A549 (cell line): ENCODE data around the gene SIRT1. TPM values are rescaled to one million over a fixed set of nuclear protein-coding genes. Genes with fewer than 3 reads are reported as not detected.

ENCODE experiments used
- ATAC-seq, 2 experiments: fragments of 200-7000 bp in 1 of 2; fragments of >200 bp in 1 of 2; cut with Nextera tagmentation in 1 of 2; cut with Tn5 transposase in 1 of 2; 3 replicates each; pipeline versions ENCODE4 v1.8.0 to v1.9.1; 2018 to 2020; ENCODE audit warnings: mild to moderate bottlenecking in 1 of 2, moderate library complexity in 1 of 2
- CTCF ChIA-PET: fragments of 300-600 bp; sonication (Branson Sonifier 250); formaldehyde crosslinking; extraction: SDS; loops from one replicate; lab custom pipeline; 2021; ENCODE audit warnings: antibody characterized with exemption, inconsistent platforms; lab: Yijun Ruan, JAX
- POLR2A ChIA-PET: fragments of 350-600 bp; formaldehyde crosslinking; extraction: SDS; loops from one replicate; lab custom pipeline; 2021; ENCODE audit warnings: antibody characterized with exemption, inconsistent platforms; lab: Yijun Ruan, JAX
- DNase-seq, 2 experiments: peaks; one replicate each; pipeline versions ENCODE4 v3.0.0 to v3.0.0-alpha.2; 2011 to 2016; ENCODE audit warnings: low read depth in 1 of 2, low spot score in 1 of 2
- FAIRE-seq: peaks from 2 replicates; lab custom pipeline; 2011; peaks lifted over from hg19 to GRCh38; lab: Jason Lieb, UNC
- H3K27ac ChIP-seq, 2 experiments: fragments of >200 bp; sonication (Bioruptor Twin); formaldehyde crosslinking; 3 replicates each; pipeline ENCODE4 v1.5.1; 2016 to 2017
- H3K4me1 ChIP-seq: fragments of >200 bp; sonication (Bioruptor Twin); formaldehyde crosslinking; 3 replicates; pipeline ENCODE4 v1.6.1; 2016
- H3K4me2 ChIP-seq: fragments of >200 bp; sonication (Bioruptor Twin); formaldehyde crosslinking; 3 replicates; pipeline ENCODE4 v1.6.1; 2016
- H3K4me3 ChIP-seq: fragments of >200 bp; sonication (Bioruptor Twin); formaldehyde crosslinking; 3 replicates; pipeline ENCODE4 v1.5.1; 2016
- H3K9me3 ChIP-seq: fragments of >200 bp; sonication (Bioruptor Twin); formaldehyde crosslinking; 3 replicates; pipeline ENCODE4 v1.6.1; 2016
- BHLHE40 ChIP-seq: IDR thresholded peaks from 2 replicates; pipeline ENCODE4 v1.6.1; 2012; ENCODE audit warnings: low read depth, low read length, inconsistent platforms
- CEBPB ChIP-seq, 2 experiments: fragments of >200 bp in 1 of 2; sonication (Bioruptor Twin) in 1 of 2; formaldehyde crosslinking in 1 of 2; IDR thresholded peaks; 2 replicates each; pipeline ENCODE4 v1.6.1; 2012 to 2016
- CHD2 ChIP-seq: fragments of 150-350 bp; IDR thresholded peaks from 2 replicates; pipeline ENCODE4 v1.6.1; 2014; ENCODE audit warnings: low read length; ENCODE audit not compliant: partially characterized antibody
- EHF ChIP-seq: fragments of 250-450 bp; sonication (Bioruptor Pico); IDR thresholded peaks from 2 replicates; pipeline ENCODE4 v1.5.0; 2020; ENCODE audit warnings: mild to moderate bottlenecking
- EHMT2 ChIP-seq: fragments of 200-600 bp; sonication (generic); IDR thresholded peaks from 2 replicates; pipeline ENCODE4 v1.6.1; 2016; ENCODE audit warnings: antibody characterized with exemption, low read depth, mild to moderate bottlenecking, moderate library complexity
- EP300 ChIP-seq, 2 experiments: fragments of >200 bp; sonication (Bioruptor Twin); formaldehyde crosslinking; IDR thresholded peaks; 2 replicates in 1 of 2; 3 replicates in 1 of 2; pipeline ENCODE4 v1.6.1; 2016 to 2017
- ESRRA ChIP-seq: fragments of 150-350 bp; IDR thresholded peaks from 2 replicates; pipeline ENCODE4 v1.6.1; 2014; ENCODE audit warnings: mild to moderate bottlenecking, low read length, borderline replicate concordance
- FOSB ChIP-seq: fragments of 250-450 bp; sonication (Bioruptor Pico); IDR thresholded peaks from 2 replicates; pipeline ENCODE4 v1.5.0; 2020; ENCODE audit warnings: mild to moderate bottlenecking, moderate library complexity
- FOSL2 ChIP-seq, 2 experiments: fragments of 450-650 bp in 1 of 2; fragments of >200 bp in 1 of 2; sonication (Bioruptor Twin) in 1 of 2; formaldehyde crosslinking; IDR thresholded peaks; 2 replicates each; pipeline versions ENCODE4 v1.5.0 to v1.6.1; 2016 to 2020; ENCODE audit warnings: mild to moderate bottlenecking in 1 of 2, moderate library complexity in 1 of 2
- FOXS1 ChIP-seq: fragments of 250-450 bp; sonication (Bioruptor Pico); IDR thresholded peaks from 2 replicates; pipeline ENCODE4 v1.5.0; 2020; ENCODE audit warnings: mild to moderate bottlenecking, moderate library complexity
- HOXB13 ChIP-seq: fragments of 250-450 bp; sonication (Bioruptor Pico); IDR thresholded peaks from 2 replicates; pipeline ENCODE4 v1.5.0; 2020; ENCODE audit warnings: low read depth, mild to moderate bottlenecking, moderate library complexity
- KDM1A ChIP-seq: fragments of 200-600 bp; sonication (generic); IDR thresholded peaks from 2 replicates; pipeline ENCODE4 v1.6.1; 2016; ENCODE audit warnings: low read depth, mild to moderate bottlenecking
- KDM5A ChIP-seq: fragments of 200-600 bp; sonication (generic); IDR thresholded peaks from 2 replicates; pipeline ENCODE4 v1.6.1; 2016; ENCODE audit warnings: antibody characterized with exemption, mild to moderate bottlenecking
- MAFK ChIP-seq: fragments of 450-650 bp; IDR thresholded peaks from 2 replicates; pipeline ENCODE4 v1.6.1; 2014; ENCODE audit not compliant: partially characterized antibody
- MAZ ChIP-seq: fragments of 150-350 bp; IDR thresholded peaks from 2 replicates; pipeline ENCODE4 v1.6.1; 2014; ENCODE audit warnings: antibody characterized with exemption, low read depth, low read length, borderline replicate concordance
- MYC ChIP-seq: IDR thresholded peaks from 2 replicates; pipeline ENCODE4 v1.6.1; 2012; ENCODE audit warnings: mild to moderate bottlenecking, inconsistent platforms, low read length, improper control_type of control experiment, borderline replicate concordance
- POLR2A ChIP-seq: IDR thresholded peaks from 2 replicates; pipeline ENCODE4 v1.6.1; 2012; ENCODE audit warnings: mild to moderate bottlenecking, low read length
- RFX5 ChIP-seq: fragments of 450-650 bp; IDR thresholded peaks from 2 replicates; pipeline ENCODE4 v1.7.1; 2014; ENCODE audit warnings: antibody characterized with exemption, mild to moderate bottlenecking, moderate library complexity
- SMC3 ChIP-seq: fragments of >200 bp; sonication (Bioruptor Twin); formaldehyde crosslinking; IDR thresholded peaks from 3 replicates; pipeline ENCODE4 v1.6.1; 2018; ENCODE audit warnings: inconsistent platforms
- SREBF2 ChIP-seq: fragments of 450-650 bp; IDR thresholded peaks from 2 replicates; pipeline ENCODE4 v1.6.1; 2014; ENCODE audit warnings: mild to moderate bottlenecking, moderate library complexity
- TP53 ChIP-seq: fragments of 250-450 bp; sonication (Bioruptor Pico); IDR thresholded peaks from 2 replicates; pipeline ENCODE4 v1.5.0; 2021; ENCODE audit warnings: mild to moderate bottlenecking, moderate library complexity
- ZC3H11A ChIP-seq: fragments of 450-650 bp; IDR thresholded peaks from 2 replicates; pipeline ENCODE4 v1.6.1; 2014; ENCODE audit warnings: antibody characterized with exemption, mild to moderate bottlenecking
- ZFP36 ChIP-seq: fragments of 450-650 bp; IDR thresholded peaks from 2 replicates; pipeline ENCODE4 v1.6.1; 2014; ENCODE audit warnings: borderline replicate concordance; ENCODE audit not compliant: partially characterized antibody
- ZSCAN20 ChIP-seq: fragments of 250-450 bp; sonication (Bioruptor Pico); IDR thresholded peaks from 2 replicates; pipeline ENCODE4 v1.8.0; 2022; ENCODE audit warnings: mild to moderate bottlenecking, moderate library complexity
- WGBS: methylation state at CpG from one replicate; pipeline ENCODE4 v1.1.6; 2017; ENCODE audit errors: missing lambda C conversion rate; 5-methylcytosine and 5-hydroxymethylcytosine counted together
- polyA plus RNA-seq, 4 experiments: library from polyadenylated mRNA; depleted of rRNA in 3 of 4; stranded (reverse); fragments of >200 nt; fragmentation: RNase III in 1 of 4; extraction: RNeasy Plus Mini Kit Qiagen cat#74134 plus additional on column Dnase treatment in 1 of 4; gene quantifications; 2 replicates in 3 of 4; 3 replicates in 1 of 4; pipeline ENCODE4 v1.2.3, GENCODE V29; 2011 to 2017
- TF ChIP-seq, protein P1 (sequence below): IDR thresholded peaks from 2 replicates; pipeline ENCODE4 v1.6.1; 2012
- TF ChIP-seq, protein P2 (sequence below): fragments of 250-450 bp; sonication (Bioruptor Pico); IDR thresholded peaks from 2 replicates; pipeline ENCODE4 v1.5.0; 2021; ENCODE audit warnings: mild to moderate bottlenecking, moderate library complexity, borderline replicate concordance
- TF ChIP-seq, protein P3 (sequence below): fragments of 150-350 bp; IDR thresholded peaks from 2 replicates; pipeline ENCODE4 v1.6.1; 2014; ENCODE audit warnings: low read depth, mild to moderate bottlenecking, low read length
- TF ChIP-seq, protein P4 (sequence below): IDR thresholded peaks from 2 replicates; pipeline ENCODE4 v1.6.1; 2012

SIRT1 gene
- polyA plus RNA-seq, 2 of the 4 experiments (the other 2 are of a cell fraction) = 16.2 to 34.8 TPM

DNA sequence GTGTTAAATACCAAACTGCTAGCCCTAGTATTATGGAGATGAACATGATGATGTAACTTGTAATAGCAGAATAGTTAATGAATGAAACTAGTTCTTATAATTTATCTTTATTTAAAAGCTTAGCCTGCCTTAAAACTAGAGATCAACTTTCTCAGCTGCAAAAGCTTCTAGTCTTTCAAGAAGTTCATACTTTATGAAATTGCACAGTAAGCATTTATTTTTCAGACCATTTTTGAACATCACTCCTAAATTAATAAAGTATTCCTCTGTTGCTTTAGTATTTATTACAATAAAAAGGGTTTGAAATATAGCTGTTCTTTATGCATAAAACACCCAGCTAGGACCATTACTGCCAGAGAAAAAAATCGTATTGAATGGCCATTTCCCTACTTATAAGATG is 33.2 kb downstream of the SIRT1 start:
- no peak overlapping the region for H3K27ac ChIP-seq
- ATAC-seq = no peak
- H3K4me3 ChIP-seq = no peak overlapping the region
- FAIRE-seq = no peak
- H3K4me1 ChIP-seq = peaks cover 6% of the 10 kb centered on the region; the same call in 1 of the 3 replicates
- POLR2A ChIA-PET = no interaction called here
- WGBS = 84% methylated on average over 1 of the region's 1 CpG
- no peak overlapping the region for H3K4me2 ChIP-seq
- TF ChIP-seq, protein P1, sequence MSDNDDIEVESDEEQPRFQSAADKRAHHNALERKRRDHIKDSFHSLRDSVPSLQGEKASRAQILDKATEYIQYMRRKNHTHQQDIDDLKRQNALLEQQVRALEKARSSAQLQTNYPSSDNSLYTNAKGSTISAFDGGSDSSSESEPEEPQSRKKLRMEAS = no peak
- TF ChIP-seq RFX5 (no peak), EHMT2 (no peak), KDM1A (no peak), MAFK (peak; percentile 97), FOSB (CRISPR knock-in tag) (no peak)
- TF ChIP-seq, all 56 proteins: peak for 1
- H3K9me3 ChIP-seq = no peaks in the 10 kb centered on the region
- CTCF ChIA-PET = interaction anchor here (0.6 to 1.7 kb wide), 2 partner anchors 129 to 308 kb away, joined by 3 to 4 read pairs; no protein-coding TSS in a partner anchor
- DNase-seq = no peak

DNA sequence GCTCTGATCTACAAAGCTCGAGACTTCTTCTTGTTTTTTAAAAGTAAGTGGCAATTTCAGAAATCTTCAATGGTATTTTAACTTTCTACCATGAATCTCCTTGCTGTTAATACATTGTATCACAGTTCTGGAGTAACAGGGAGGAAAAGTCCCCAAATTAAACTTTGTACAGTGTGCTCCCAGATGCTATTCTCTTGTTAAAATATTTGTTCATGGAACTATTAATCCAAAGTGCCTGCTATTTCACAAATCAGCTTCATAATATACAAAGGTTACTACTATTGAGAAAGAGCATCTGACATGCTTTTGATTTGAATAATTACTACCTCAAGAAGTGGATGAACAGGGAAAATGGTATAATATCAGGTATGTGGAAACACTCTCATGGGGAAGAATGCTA is 36.6 kb downstream of the SIRT1 start:
- DNase-seq (no peak), FAIRE-seq (no peak), ATAC-seq (no peak)
- Histone ChIP-seq H3K4me3 (no peak overlapping the region), H3K4me1 (peaks cover 6% of the 10 kb centered on the region; the same call in 1 of the 3 replicates), H3K27ac (no peak overlapping the region), H3K4me2 (no peak overlapping the region), H3K9me3 (no peaks in the 10 kb centered on the region)
- ChIA-PET CTCF (no interaction called here), POLR2A (no interaction called here)
- WGBS = 89% methylated on average over 1 of the region's 1 CpG
- TF ChIP-seq ESRRA (no peak), EHF (CRISPR knock-in tag) (no peak), SREBF2 (no peak), CEBPB (IDR thresholded peaks at IDR 0.05) (no peak), HOXB13 (no peak), MAZ (no peak), ZSCAN20 (CRISPR knock-in tag) (no peak), FOSB (CRISPR knock-in tag) (no peak), CHD2 (no peak), ZFP36 (no peak), ZC3H11A (no peak), EP300 (IDR thresholded peaks at IDR 0.05) (no peak), MAFK (no peak)
- TF ChIP-seq, protein P1 = no peak
- TF ChIP-seq, protein P2, sequence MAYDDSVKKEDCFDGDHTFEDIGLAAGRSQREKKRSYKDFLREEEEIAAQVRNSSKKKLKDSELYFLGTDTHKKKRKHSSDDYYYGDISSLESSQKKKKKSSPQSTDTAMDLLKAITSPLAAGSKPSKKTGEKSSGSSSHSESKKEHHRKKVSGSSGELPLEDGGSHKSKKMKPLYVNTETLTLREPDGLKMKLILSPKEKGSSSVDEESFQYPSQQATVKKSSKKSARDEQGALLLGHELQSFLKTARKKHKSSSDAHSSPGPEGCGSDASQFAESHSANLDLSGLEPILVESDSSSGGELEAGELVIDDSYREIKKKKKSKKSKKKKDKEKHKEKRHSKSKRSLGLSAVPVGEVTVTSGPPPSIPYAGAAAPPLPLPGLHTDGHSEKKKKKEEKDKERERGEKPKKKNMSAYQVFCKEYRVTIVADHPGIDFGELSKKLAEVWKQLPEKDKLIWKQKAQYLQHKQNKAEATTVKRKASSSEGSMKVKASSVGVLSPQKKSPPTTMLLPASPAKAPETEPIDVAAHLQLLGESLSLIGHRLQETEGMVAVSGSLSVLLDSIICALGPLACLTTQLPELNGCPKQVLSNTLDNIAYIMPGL (CRISPR knock-in tag) = no peak
- TF ChIP-seq, all 56 proteins: peak for 0

DNA sequence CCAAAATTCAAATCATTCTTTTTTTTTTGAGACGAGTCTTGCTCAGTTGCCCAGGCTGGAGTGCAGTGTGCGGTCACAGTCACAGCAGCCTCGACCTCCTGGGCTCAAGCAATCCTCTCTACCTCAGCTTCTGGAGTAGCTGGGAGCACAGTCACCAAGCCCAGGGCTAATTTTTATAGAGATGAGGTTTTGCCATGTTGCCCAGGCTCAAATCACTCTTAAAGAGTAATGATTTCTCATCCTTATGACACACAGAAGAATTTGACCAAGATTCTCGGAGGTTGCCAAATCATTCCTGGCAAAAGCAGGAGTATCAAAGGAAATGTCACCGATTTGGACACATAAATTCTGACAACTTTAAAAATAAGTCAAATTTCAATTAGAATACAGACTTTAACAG is 39.1 kb downstream of the SIRT1 start:
- H3K27ac ChIP-seq = no peak overlapping the region
- WGBS = 84% methylated on average over 5 of the region's 5 CpGs
- FAIRE-seq (no peak), DNase-seq (no peak), ATAC-seq (no peak)
- CTCF ChIA-PET = no interaction called here
- no peaks in the 10 kb centered on the region for H3K9me3 ChIP-seq
- no peak overlapping the region for H3K4me2 ChIP-seq
- H3K4me3 ChIP-seq = no peak overlapping the region
- no peaks in the 10 kb centered on the region for H3K4me1 ChIP-seq
- POLR2A ChIA-PET = no interaction called here
- TF ChIP-seq, protein P1 = no peak
- TF ChIP-seq, protein P3, sequence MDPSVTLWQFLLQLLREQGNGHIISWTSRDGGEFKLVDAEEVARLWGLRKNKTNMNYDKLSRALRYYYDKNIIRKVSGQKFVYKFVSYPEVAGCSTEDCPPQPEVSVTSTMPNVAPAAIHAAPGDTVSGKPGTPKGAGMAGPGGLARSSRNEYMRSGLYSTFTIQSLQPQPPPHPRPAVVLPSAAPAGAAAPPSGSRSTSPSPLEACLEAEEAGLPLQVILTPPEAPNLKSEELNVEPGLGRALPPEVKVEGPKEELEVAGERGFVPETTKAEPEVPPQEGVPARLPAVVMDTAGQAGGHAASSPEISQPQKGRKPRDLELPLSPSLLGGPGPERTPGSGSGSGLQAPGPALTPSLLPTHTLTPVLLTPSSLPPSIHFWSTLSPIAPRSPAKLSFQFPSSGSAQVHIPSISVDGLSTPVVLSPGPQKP = no peak
- TF ChIP-seq EHF (CRISPR knock-in tag) (no peak), SREBF2 (no peak), CEBPB (IDR thresholded peaks at IDR 0.05) (no peak), BHLHE40 (no peak), KDM5A (no peak), TP53 (CRISPR knock-in tag) (no peak), FOSL2 (IDR thresholded peaks at IDR 0.05) (no peak), FOSL2 (CRISPR knock-in tag; IDR thresholded peaks at IDR 0.05) (no peak), POLR2A (no peak), SMC3 (no peak), RFX5 (no peak), EP300 (IDR thresholded peaks at IDR 0.05) (no peak), ZSCAN20 (CRISPR knock-in tag) (no peak), FOXS1 (CRISPR knock-in tag) (no peak), MYC (no peak)
- TF ChIP-seq, protein P4, sequence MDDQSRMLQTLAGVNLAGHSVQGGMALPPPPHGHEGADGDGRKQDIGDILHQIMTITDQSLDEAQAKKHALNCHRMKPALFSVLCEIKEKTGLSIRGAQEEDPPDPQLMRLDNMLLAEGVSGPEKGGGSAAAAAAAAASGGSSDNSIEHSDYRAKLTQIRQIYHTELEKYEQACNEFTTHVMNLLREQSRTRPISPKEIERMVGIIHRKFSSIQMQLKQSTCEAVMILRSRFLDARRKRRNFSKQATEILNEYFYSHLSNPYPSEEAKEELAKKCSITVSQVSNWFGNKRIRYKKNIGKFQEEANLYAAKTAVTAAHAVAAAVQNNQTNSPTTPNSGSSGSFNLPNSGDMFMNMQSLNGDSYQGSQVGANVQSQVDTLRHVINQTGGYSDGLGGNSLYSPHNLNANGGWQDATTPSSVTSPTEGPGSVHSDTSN = no peak
- TF ChIP-seq, protein P2 (CRISPR knock-in tag) = no peak
